GM21515 (cell line): ENCODE measurements around the gene KRTAP5-4.
"Not testable (repeated sequence)": the region's sequence is repeated elsewhere in the genome, so short reads cannot be mapped to it uniquely, and the experiment has no call there.

Source experiments
- ATAC-seq: cut with Tn5 transposase; IDR thresholded peaks from one replicate; pipeline ENCODE4 v1.9.1; 2021; ENCODE audit not compliant: unreplicated experiment

The KRTAP5-4 gene

DNA sequence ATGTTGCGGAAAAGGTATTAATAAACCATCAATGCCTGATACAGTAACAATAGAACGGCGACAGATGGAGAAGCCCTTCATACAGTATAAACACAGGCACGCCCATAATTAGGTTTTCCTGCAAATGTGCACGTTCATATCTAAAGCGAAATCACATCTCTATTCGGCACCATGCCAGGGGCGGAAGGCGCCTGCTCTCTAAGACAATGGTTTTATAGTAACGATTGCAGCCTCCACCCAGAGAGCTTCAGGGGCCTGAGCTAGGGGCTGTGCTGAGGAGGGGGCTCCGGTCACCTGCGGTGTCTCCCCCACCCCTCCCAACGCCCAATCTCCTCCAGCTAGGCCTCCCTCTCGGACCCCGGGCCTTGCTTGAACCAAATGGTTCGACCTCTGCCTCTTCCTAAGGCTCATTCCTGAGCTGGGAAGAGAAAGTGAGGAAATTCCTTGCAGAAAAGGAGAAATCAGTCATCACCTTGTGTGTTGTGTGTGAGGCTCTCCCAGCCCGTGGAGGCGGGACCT, 17.2 kb upstream of the KRTAP5-4 start:
- ATAC-seq, result no peak

DNA sequence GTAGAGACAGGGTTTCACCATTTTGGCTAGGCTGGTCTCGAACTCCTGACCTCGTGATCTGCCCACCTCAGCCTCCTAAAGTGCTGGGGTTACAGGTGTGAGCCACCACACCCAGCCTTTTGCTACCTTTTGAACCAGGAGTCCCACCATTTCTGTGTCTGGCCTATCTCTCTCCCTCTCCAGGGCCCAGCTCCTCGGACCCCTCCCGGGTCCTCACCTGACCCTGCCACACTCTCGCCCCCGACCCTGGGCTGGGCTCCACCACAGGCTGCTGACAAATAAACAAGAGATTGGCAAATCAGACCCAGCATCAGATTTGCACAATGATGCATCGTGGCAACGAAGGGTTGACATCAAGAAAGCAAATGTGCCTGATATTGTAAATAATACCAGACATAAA, 16.4 kb upstream of the KRTAP5-4 start:
- ATAC-seq, result no peak

DNA sequence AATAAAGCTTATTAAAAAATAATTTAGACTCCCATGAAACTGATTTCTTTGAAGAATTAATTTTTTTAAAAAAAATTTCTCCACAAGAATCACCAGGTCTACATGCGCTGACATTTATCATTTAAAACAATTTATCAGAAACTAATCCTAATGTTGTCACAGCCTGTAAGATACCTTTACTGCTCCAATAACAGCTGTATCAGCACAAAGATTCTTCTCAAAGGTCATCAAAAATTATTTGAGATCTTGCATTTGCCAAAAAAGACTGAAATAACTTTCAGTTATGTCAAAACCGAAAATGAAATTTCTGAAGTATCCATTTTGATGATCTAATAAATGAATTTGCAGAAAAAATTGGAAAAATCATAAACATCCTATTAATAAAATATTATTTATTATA, 15.7 kb upstream of the KRTAP5-4 start:
- ATAC-seq, result no peak

DNA sequence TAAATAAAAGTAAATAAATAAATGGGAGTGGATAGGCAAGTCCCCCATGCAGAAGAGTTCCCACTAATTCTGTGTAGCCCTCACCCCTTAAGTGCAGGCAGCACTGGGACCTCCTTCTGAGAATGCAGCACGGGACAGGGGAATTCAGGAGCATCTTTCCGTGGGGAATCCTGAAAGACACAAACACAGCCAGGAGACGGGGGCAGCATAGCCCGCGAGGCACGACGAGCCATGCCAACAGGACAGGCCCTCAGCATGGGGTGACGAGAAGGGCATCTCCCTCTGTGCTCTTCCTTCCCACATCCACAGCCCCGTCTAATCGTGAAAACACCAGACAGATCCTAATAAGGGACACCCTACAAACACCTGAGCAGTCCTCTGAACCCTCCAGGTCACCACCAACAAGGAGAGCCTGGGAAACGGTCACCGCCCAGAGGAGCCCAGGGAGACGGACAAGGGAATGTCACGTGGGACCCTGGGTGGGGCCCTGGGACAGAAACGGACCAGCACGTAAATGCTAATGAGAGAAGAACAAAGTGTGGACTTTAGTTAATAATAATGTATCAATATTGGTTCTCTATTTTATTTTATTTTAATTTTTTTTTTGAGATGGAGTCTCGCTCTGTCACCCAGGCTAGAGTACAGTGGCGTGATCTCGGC, 14.5 kb upstream of the KRTAP5-4 start:
- ATAC-seq, result no peak

DNA sequence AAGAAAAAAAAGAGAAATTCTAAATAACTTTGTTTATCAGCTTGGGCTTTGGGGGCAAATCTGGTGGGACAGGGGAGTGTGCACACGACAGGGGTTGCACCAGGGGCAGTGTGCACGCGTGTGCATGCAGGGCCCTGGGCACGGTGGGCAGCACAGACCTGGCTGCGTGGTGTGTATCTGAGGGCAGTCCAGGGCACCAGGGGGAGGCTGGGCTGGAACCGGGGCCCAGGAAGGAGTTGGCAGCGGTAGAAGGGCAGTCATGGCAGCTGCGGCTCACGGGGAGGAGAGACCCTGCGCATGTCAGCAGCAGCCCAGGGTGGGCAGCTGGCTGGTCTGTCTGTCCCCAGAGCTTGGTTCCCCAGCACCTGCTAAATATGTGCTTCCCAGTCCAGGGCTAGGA, 11.9 kb upstream of the KRTAP5-4 start:
- no peak for ATAC-seq

DNA sequence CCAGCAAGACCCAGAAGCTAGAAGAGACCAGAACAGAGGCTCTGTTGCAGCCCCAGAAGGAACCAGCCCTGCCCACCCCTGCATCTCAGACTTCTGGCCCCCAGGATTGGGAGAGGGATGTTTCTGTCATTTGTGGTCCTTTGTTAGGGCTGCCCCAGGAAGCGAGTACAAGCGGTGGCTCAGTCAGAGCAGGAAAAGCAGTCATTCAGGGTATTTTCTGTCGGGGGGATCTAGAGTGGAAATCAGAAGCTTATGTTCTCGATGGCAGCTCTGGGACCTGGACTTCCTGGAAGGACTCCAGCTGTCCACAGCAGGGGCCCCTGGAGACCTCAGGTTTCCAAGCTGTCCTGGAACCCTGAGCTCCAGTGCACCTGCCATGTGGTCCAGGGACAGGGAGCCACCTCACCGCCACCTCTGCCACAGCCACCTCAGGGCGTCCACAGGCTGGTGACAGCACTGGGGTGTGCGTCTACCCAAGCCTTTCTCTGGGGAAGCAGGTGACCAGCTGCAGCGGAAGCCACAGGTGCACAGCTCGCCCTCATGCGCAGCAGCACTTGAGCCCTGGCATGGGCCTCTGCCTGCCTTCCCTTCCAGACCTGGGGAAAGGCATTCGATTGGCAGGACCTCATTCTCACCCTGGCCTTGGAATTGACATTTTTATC, 10.2 kb upstream of the KRTAP5-4 start:
- no peak for ATAC-seq

DNA sequence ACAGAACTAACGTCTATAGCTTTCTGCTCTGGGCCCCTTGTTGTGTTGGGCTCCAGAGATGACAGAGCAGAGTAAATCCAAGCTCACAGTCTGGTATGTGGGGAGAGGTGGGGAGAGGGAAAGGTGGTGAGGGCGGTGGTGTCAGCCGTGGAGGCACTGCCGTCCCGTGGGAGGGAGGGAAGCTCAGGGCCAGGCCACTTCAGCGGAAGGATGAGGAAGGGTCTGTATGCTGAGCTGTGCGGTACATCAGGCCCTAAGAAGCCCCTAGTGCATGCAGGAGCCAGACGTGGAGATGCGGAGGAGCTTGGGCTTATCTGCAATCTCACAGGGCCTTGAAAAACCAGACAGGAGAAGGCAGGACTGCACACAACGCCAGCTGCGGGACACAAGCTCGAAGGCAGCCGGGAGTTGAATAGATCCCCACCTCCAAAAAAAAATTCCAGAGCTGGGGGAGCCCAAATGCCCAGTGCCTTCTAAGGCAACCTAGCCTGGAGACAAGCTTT, 9.2 kb upstream of the KRTAP5-4 start:
- ATAC-seq, result no peak

DNA sequence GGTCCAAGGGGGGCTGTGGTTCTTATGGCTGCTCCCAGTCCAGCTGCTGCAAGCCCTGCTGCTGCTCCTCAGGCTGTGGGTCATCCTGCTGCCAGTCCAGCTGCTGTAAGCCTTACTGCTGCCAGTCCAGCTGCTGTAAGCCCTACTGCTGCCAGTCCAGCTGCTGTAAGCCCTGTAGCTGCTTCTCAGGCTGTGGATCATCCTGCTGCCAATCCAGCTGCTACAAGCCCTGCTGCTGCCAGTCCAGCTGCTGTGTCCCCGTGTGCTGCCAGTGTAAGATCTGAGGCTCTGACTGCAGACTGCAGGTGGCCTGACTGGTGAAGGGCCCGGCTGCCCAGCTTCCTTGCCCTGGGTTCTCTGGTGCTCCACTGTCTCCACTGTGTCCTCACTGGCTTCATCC, 8.3 kb upstream of the KRTAP5-4 start:
- ATAC-seq, result no peak

DNA sequence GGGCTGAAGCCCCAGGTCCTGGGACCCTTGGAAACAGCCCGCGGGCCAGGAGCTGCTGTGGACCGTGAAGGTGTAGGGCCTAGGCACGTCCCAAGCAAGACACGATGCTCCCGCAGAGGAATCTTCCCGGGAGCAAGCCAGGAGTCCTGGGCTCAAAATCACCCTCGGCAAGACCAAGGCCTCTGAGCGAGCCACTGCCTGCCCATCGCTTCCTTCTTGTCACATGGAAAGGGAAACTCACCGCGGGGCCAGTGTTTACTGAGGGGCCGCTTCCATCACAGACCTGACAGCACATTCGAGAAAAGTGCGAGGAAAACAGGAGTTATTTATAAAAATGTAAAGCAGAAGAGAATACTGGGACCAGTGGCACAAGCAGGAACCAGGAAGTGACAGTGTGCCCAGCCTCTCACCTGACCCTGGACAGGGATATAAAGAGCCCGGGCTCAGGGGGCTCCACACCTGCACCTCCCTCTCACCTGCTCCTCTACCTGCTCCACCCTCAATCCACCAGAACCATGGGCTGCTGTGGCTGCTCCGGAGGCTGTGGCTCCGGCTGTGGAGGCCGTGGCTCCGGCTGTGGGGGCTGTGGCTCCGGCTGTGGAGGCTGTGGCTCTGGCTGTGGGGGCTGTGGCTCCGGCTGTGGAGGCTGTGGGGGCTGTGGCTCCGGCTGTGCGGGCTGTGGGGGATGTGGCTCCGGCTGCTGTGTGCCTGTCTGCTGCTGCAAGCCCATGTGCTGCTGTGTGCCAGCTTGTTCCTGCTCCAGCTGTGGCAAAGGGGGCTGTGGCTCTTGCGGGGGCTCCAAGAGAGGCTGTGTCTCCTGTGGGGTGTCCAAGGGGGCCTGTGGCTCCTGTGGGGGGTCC, 7.6 kb upstream of the KRTAP5-4 start, which contains the start of gene KRTAP5-5:
Gene KRTAP5-5, plus strand, starts transcription at position 450 of the 860 bp plus-strand sequence. Its CDS starts 66 bp downstream, at position 516.
- no peak for ATAC-seq

DNA sequence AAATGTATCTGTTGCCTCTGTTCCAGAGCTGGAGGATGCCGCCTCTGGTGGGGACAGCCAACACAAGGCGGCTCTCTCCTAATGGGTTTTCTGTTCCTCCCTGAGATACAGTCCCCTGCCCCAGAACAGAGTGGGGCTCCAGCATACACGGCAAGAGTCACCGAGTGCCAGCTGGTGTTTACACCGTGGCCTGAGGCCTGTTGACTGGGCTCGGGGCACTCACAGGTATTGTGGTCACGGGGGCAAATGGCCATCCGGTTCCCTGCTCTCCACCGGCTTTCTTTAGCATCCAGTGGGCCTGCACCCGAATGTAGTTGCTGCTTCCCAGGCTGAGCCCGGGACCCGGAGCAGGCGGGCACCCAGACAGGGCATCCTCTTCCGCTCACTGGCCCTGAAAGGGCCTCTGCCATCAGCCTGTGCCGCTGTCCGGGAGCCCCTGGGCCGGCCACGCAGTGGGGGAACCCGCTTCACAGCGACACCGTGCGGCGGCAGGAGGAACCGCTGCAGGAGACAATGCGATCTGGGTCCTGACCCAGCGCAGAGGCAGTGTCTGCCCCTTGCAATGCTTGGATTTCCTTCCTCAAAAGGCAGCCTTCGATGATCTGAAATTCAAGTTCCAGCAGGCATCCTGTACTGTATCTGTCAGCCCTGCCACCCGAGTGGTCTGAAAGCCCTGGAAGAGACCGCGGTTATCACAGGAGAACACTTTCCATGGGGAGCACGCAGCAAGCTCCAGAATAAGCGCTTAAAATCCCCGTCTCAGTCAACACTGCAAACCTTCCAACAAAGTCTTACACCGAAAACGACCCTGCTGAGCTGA, 6.8 kb upstream of the KRTAP5-4 start:
- no peak for ATAC-seq

DNA sequence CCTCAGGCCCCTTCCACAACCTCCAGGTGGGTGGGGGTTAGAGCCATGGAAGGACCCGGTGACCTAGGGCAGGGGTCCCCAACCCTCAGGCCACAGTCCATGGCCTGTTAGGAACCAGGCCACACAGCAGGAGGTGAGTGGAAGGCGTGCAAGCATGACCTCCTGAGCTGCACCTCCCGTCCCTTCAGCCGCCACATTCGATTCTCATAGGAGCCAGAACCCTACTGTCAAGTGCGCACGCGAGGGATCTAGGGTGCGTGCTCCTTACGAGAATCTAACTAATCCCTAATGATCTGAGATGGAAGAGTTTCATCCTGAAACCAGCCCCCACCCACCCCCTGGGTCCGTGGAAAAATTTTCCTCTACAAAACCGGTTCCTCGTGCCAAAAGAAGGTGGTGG, 3.6 kb upstream of the KRTAP5-4 start:
- ATAC-seq, result no peak

DNA sequence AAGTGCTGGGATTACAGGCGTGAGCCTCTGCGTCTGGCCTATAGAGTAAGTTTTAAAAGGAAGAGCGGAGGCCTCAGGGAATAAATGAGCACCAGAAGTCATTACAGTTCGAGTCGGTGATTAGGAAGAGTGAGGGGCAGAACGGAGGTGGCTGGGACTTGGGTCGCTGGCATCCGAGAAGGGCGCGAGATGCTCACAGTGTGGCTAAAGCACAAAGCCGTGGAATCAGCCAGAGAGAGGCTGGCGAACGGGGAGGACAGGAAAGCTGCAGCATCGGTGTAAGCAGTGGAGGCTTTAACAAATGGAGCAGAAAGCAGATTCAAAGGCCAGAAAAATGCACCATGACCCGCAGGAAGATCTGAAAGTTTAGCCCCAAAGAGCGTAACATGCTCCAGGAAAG, 2.7 kb upstream of the KRTAP5-4 start:
- no peak for ATAC-seq

DNA sequence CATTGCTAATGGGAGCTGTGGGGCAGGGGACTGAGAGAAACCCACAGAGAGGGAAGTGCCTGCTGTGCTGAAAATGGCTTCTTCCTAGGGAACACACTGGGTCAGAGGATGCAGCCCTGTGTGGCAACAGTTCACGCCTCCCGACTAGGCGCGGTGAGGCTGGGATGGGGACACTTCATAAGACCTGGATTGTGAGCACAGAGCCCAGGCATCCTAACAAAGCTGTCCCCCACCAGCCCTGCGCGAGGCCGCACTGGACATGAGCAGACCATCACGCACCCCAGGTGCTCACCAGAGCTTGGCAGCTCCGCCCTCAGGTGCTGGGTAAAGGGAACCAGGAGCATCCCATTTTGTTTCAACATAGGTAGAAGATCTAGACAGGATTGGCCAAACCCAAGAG, 1.8 kb upstream of the KRTAP5-4 start:
- ATAC-seq, result no peak

DNA sequence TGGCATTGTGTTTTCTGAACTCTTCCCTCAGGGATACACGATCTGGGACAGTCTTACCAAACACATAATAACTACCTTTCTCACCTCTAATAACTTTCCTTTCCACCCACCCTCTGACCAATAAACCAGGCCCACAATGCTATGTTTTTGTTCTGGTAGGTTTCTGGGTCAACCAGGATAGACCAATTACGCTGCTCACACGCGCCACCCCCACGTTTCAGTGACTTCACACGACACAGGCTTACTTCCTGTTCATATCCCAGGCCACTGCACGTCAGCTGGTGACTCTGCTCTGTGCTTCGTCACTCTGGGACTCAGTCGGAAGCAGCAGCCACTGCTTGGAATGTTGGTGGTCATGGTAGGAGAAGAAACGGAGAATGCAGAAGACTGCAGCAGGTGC, 2.5 kb downstream of the KRTAP5-4 start:
- no peak for ATAC-seq

DNA sequence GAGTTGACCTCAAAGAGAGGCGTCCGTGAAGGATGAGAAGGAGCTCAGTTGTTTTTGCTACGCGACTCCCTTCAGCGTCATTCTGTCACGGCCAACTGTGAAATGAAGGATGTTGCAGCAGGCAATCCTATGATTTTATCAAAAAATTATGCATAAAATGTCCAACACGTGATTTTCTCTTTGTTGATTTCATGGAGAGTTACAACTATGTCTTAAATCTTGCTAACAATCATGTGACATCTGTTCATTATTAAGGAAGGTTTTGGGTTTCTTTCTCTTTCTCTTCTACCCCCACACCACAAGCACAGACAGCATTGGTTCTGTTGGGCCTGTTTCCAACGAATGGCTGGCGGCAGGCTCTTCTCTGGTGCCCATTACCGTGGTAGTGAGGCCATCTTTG, 3.7 kb downstream of the KRTAP5-4 start:
- no peak for ATAC-seq

DNA sequence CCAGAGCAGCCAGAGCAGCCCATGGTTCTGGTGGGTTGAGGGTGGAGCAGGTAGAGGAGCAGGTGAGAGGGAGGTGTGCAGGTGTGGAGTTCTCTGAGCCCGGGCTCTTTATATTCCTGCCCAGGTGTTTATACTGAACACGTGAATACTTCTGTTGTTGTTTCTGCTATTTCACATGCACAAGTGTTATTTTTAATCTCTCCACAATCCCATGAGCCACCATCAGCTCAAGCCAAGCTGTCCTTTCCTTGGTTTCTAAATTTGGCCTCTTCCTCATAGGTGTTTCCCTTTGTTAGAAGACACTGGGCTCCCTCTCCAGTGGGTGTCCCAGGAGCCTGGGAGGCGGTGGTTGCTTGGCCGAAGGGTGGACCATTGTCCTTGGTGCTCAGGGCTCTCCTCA, 13.6 kb downstream of the KRTAP5-4 start, which contains the start of gene KRTAP5-3:
Gene KRTAP5-3, minus strand, starts transcription at position 101 of the 400 bp plus-strand sequence. Its CDS starts 78 bp downstream, at position 23.
- ATAC-seq, result no peak

DNA sequence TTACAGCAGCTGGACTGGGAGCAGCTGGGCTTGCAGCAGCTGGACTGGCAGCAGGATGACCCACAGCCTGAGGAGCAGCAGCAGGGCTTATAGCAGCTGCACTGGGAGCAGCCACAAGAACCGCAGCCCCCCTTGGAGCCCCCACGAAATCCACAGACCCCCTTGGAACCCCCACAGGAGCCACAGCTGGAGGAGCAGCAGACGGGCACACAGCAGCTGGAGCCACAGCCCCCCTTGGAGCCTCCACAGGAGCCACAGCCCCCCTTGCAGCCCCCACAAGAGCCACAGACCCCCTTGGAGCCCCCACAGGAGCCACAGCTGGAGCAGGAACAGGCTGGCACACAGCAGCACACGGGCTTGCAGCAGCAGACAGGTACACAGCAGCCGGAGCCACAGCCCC, 14.0 kb downstream of the KRTAP5-4 start:
- not testable (repeated sequence) for ATAC-seq

DNA sequence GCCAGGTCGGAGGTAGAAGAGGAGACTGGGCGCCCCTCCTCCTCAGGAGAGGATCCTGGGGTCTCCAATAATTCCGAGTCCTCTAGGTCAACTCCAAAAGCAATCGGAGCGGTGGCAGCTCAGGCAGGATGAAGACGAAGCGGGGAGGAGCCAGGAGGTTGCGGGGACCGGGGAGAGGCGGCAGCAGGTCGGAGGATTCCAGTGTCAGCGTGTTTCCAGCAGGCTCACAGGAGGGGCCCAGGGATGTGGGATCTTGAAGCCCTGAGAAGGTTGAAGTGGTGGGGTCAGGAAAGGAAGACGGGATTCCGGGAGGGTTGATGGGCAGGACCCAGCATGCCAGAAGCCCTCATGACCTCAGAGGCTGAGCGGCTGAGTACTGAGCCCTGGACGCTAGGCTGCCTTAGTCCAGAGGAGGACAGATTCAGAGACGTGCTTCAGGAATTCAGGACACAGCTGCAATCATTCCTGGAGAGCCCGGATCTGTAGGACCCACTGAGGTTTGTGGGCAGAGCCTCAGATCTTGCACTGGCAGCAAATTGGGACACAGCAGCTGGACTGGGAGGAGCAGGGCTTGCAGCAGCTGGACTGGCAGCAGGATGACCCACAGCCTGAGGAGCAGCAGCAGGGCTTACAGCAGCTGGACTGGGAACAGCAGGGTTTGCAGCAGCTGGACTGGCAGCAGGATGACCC, 14.6 kb downstream of the KRTAP5-4 start:
- not testable (repeated sequence) for ATAC-seq

DNA sequence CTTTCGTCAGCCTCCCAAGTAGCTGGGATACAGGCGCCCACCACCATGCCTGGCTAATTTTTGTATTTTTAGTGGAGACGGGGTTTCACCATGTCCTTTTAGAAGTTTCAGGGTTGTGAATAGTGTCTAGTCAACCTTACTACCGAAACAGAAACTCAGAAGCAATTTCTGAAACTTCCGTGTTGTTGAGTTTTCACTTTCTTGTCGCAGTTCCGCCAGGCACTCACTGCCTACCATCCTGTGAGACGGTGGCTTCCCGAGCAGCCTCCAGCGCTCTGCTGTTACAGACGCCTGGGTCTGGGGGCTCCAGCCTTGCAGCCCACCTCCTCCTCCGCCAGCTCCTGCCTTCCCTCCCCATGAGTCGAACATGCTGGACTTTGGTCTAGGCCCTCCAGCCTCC, 16.0 kb downstream of the KRTAP5-4 start:
- ATAC-seq, result peak; percentile 89

DNA sequence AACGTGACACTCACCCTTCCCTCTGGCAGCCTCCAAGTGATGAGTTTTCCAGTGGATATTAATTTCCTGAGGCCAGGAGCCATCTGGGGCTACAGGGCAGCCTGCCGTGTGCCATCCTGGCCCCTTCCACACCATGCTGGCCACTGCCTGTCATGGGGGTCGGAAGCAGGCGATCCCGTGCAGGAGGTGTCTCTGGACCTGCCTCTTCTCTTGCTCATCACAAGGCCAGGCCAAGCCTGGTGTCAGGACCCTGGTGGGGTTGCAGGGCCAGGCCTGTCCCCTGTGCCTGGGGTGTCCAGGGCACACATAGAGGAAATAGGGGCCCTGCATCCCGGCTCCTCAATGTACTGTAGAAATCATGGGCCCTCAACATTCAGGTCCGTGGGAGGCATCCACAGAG, 17.2 kb downstream of the KRTAP5-4 start:
- no peak for ATAC-seq
